MCF 10A (cell line): ENCODE measurements around the gene RIGI. TPM values are rescaled to one million over a fixed set of nuclear protein-coding genes. Genes with fewer than 3 reads are reported as not detected.
A peak's percentile ranks its signal among the peaks of the same experiment; 100 is the strongest.

Source experiments
- Bru-seq: library from RNA; stranded (reverse); fragments of 400-500 nt; gene quantifications from one replicate; lab custom pipeline; 2021; lab: Mats Ljungman, UMichigan
- BruChase-seq, 2 experiments: library from RNA; stranded (reverse); fragments of 400-500 nt; gene quantifications; one replicate each; lab custom pipeline; 2021; lab: Mats Ljungman, UMichigan
- BruUV-seq: library from RNA; stranded (reverse); fragments of 400-500 nt; replicated peaks from 2 replicates; lab custom pipeline; 2021; lab: Mats Ljungman, UMichigan
- CTCF ChIA-PET: fragments of 300-600 bp; sonication (Branson Sonifier 250); formaldehyde crosslinking; extraction: SDS; loops from one replicate; lab custom pipeline; 2021; ENCODE audit warnings: antibody characterized with exemption, inconsistent platforms; lab: Yijun Ruan, JAX
- POLR2A ChIA-PET: fragments of 300-600, 350-650 bp; sonication (Branson Sonifier 250); formaldehyde crosslinking; extraction: SDS; loops from one replicate; lab custom pipeline; 2020; ENCODE audit warnings: antibody characterized with exemption, inconsistent platforms; lab: Yijun Ruan, JAX
- DNase-seq: peaks from one replicate; pipeline ENCODE4 v3.0.0-alpha.2; 2018; ENCODE audit not compliant: unreplicated experiment
- H3K27ac Mint-ChIP-seq: one replicate; pipeline ENCODE4 v1.8.0; 2022; ENCODE audit warnings: mild to moderate bottlenecking, low read depth, mixed read lengths; ENCODE audit not compliant: unreplicated experiment
- H3K27me3 Mint-ChIP-seq: one replicate; pipeline ENCODE4 v1.8.0; 2022; ENCODE audit warnings: mixed read lengths; ENCODE audit not compliant: insufficient read depth, unreplicated experiment
- H3K36me3 Mint-ChIP-seq: one replicate; pipeline ENCODE4 v1.8.0; 2022; ENCODE audit warnings: mild to moderate bottlenecking, moderate library complexity, mixed read lengths; ENCODE audit not compliant: insufficient read depth, unreplicated experiment
- H3K4me1 Mint-ChIP-seq: one replicate; pipeline ENCODE4 v1.8.0; 2022; ENCODE audit warnings: mixed read lengths; ENCODE audit not compliant: insufficient read depth, unreplicated experiment
- H3K4me3 Mint-ChIP-seq: one replicate; pipeline ENCODE4 v1.8.0; 2022; ENCODE audit warnings: mild to moderate bottlenecking, moderate library complexity, mixed read lengths; ENCODE audit not compliant: unreplicated experiment
- H3K9me3 Mint-ChIP-seq: one replicate; pipeline ENCODE4 v1.8.0; 2022; ENCODE audit warnings: mixed read lengths; ENCODE audit not compliant: unreplicated experiment
- CTCF ChIP-seq: fragments of 200-600 bp; IDR thresholded peaks from one replicate; pipeline ENCODE4 v1.8.0; 2022; ENCODE audit warnings: antibody characterized with exemption, mild to moderate bottlenecking; ENCODE audit not compliant: unreplicated experiment
- intact Hi-C: fragments of 100-400 bp; cut with micrococcal nuclease; formaldehyde crosslinking; loops from 2 replicates; pipeline ENCODE4 v1.14.1; 2022
- long read RNA-seq: library from polyadenylated mRNA; stranded (forward); transcript quantifications from one replicate; pipeline ENCODE4 v2.0.0, GENCODE V29; 2022
- total RNA-seq: library from RNA; stranded (reverse); gene quantifications from 2 replicates; pipeline ENCODE4 v1.2.3, GENCODE V29; 2022

RIGI gene
- total RNA-seq = 3.0 and 3.2 TPM in 2 replicates
- Bru-seq, nascent RNA = percentile 52 among the genes with signal in this experiment
- percentile 60 among the genes with signal in this experiment for BruChase-seq, experiment 1, labeled RNA remaining after a 6-hour chase
- percentile 56 among the genes with signal in this experiment for BruChase-seq, experiment 2, labeled RNA remaining after a 2-hour chase
- long read RNA-seq, full-length matches to known transcripts = 1 of 7 reads
- long read RNA-seq, partial matches to known transcripts = 0 of 7 reads
- long read RNA-seq, other reads (novel, unspliced or antisense) = 6 of 7 reads

DNA sequence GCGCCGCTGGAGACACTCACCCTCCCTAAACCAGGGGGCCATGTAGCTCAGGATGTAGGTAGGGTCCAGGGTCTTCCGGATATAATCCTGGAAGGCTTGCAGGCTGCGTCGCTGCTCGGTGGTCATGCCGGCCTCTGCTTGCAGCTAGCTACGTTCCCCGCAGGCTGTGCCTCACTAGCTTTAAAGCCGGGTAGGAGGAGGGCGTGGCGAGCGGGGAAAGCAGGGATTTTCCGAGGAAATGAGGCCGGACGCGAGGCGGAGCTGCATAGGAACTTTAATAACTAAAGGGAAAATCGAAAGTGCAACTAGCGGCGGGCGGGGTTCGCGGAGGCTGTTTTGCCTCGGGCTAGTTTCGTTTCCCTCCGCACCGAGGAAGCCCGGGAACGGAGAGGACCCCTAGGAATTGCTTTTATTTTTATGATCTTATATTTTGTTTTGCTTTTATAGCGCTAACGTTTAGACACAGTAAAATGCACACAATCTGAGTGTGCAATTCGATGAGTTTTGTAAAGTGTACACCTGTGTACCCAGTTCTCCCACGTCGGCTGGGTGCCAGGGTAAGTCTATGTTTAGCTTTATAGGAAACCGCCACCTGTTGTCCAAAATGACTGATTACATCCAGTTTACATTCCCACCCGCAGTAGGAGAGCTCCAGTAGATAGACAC, at the start of gene RIGI:
Gene RIGI (minus strand): TSS at position 156 of the 666 bp plus-strand sequence. CDS start 30 bp downstream, at position 126.
- peak within 1 kb of the TSS; percentile 82 for H3K4me3 Mint-ChIP-seq
- no peaks in the 10 kb centered on the region for H3K9me3 Mint-ChIP-seq
- BruUV-seq = no TSS peak
- ChIA-PET CTCF (interaction anchor here (0.5 to 4.1 kb wide), 38 partner anchors 8 to 648 kb away, joined by 3 to 84 read pairs (median 4); partner anchors contain the start of genes ACO1, NDUFB6 and SMIM27), POLR2A (interaction anchor here (0.6 to 4.5 kb wide), 26 partner anchors 10 to 1305 kb away, joined by 3 to 74 read pairs (median 4); partner anchors contain the start of genes ACO1, NDUFB6, SMIM27 and TOPORS)
- H3K4me1 Mint-ChIP-seq = peaks cover 30% of the 10 kb centered on the region
- H3K36me3 Mint-ChIP-seq = no peaks in the 10 kb centered on the region
- TF ChIP-seq CTCF = peak; percentile 64
- DNase-seq = peak; percentile 96
- intact Hi-C loops = loop anchor here (1.0 kb wide), 4 partner anchors 24 to 147 kb away; no protein-coding TSS in a partner anchor
- H3K27me3 Mint-ChIP-seq = no peaks in the 10 kb centered on the region
- H3K27ac Mint-ChIP-seq = peak within 1 kb of the TSS; percentile 62

DNA sequence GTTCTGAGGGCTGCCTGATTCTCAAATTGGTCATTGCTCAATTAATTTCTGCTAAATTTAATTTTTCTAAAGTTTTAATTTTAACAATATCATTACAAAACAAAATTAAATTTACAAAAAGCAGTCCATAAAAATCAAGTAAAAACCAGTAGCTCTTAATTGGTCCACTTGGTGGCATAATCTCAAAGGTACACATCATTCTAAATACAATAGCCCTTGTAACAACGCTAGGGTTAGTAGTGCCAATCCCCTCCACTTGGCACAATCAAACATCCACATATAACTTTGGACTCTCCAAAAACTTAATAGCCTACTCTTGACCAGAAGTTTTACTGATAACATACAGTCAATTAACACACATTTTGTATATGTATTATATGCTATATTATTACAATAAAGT, 48.9 kb upstream of the RIGI start:
- TF ChIP-seq CTCF = no peak
- Mint-ChIP-seq H3K9me3 (no peaks in the 10 kb centered on the region), H3K4me3 (no peak overlapping the region), H3K27me3 (no peaks in the 10 kb centered on the region), H3K27ac (no peak overlapping the region), H3K36me3 (peaks cover 8% of the 10 kb centered on the region), H3K4me1 (peaks cover 11% of the 10 kb centered on the region)
- ChIA-PET POLR2A (interaction anchor here (0.6 to 4.0 kb wide), 5 partner anchors 39 to 450 kb away, joined by 3 to 49 read pairs (median 3); partner anchors contain the start of genes ACO1 and DNAJA1), CTCF (interaction anchor here (0.6 to 20.5 kb wide), 5 partner anchors 49 to 859 kb away, joined by 3 to 601 read pairs (median 7); partner anchors contain the start of genes ACO1 and RIGI)
- intact Hi-C loops = loop anchor here (5.0 kb wide), 1 partner anchor 138 kb away; no protein-coding TSS in a partner anchor
- no peak for DNase-seq
- no TSS peak for BruUV-seq

- H3K4me3 Mint-ChIP-seq = peak overlapping the region; percentile 93
Observed at GRCh38 chr9:32573821-32574220, 47.8 kb upstream of the RIGI start.

More at GRCh38 chr9:32573821-32574220, 47.8 kb upstream of the RIGI start:
- no peak for DNase-seq
- H3K9me3 Mint-ChIP-seq = no peaks in the 10 kb centered on the region
- no peaks in the 10 kb centered on the region for H3K27me3 Mint-ChIP-seq
- no TSS peak for BruUV-seq
- POLR2A ChIA-PET = interaction anchor here (0.5 to 4.0 kb wide), 14 partner anchors 14 to 452 kb away, joined by 3 to 61 read pairs (median 5); partner anchors contain the start of genes ACO1, DNAJA1, RIGI and SMIM27
- H3K27ac Mint-ChIP-seq = no peak overlapping the region
- intact Hi-C loops = loop anchor here (5.0 kb wide), 1 partner anchor 137 kb away; no protein-coding TSS in a partner anchor
- CTCF ChIA-PET = interaction anchor here (0.6 to 20.5 kb wide), 13 partner anchors 8 to 394 kb away, joined by 3 to 601 read pairs (median 4); partner anchors contain the start of genes ACO1 and RIGI
- no peak for TF ChIP-seq CTCF
- peaks cover 8% of the 10 kb centered on the region for H3K36me3 Mint-ChIP-seq
- peaks cover 13% of the 10 kb centered on the region for H3K4me1 Mint-ChIP-seq
